VCaP (cell line): Measurements from ENCODE around the gene SEC16A.
"Not testable (repeated sequence)": the region's sequence is repeated elsewhere in the genome, so short reads cannot be mapped to it uniquely, and the experiment has no call there.

Experiments
- H3K27ac ChIP-seq: fragments of 450-650 bp; 2 replicates; pipeline ENCODE4 v1.5.1; 2017
- TF ChIP-seq, protein P1 (sequence below): fragments of 450-650 bp; conservative IDR thresholded peaks from 2 replicates; pipeline ENCODE4 v1.5.1; 2017; ENCODE audit warnings: mild to moderate bottlenecking, moderate library complexity

Gene SEC16A

DNA sequence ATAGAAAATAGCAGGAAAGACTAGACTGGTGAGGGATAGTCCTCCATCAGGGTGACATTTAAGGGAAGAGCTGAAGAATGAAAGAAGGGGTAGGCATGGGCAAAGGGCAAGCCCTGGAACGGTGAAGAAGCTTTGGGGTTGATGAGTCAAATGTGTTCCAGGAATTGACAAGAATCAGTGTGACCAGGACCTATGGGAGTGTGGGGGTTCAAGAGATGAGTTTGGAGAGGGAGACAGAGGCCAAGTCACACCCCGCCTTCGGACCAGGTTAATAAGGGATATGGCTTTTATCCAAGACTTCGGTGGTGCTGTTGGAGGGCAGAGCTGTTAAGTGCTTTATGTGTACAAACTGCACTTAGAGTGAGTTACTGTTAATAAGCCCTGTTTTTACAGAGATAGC is 71.5 kb downstream of the SEC16A start:
- H3K27ac ChIP-seq, result peak overlapping the region; percentile 91
- TF ChIP-seq, protein P1, sequence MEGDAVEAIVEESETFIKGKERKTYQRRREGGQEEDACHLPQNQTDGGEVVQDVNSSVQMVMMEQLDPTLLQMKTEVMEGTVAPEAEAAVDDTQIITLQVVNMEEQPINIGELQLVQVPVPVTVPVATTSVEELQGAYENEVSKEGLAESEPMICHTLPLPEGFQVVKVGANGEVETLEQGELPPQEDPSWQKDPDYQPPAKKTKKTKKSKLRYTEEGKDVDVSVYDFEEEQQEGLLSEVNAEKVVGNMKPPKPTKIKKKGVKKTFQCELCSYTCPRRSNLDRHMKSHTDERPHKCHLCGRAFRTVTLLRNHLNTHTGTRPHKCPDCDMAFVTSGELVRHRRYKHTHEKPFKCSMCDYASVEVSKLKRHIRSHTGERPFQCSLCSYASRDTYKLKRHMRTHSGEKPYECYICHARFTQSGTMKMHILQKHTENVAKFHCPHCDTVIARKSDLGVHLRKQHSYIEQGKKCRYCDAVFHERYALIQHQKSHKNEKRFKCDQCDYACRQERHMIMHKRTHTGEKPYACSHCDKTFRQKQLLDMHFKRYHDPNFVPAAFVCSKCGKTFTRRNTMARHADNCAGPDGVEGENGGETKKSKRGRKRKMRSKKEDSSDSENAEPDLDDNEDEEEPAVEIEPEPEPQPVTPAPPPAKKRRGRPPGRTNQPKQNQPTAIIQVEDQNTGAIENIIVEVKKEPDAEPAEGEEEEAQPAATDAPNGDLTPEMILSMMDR, result no peak

- H3K27ac ChIP-seq, result peak within 1 kb of the TSS; percentile 91
- TF ChIP-seq, protein P1, result no peak
Observed at GRCh38 chr9:136410500-136411287, 72.1 kb downstream of the SEC16A start, which contains the start of the genes ENTR1 and PMPCA. Gene ENTR1, minus strand, starts transcription at chr9:136410614. Its CDS starts 217 bp downstream, at chr9:136410397. Gene PMPCA, plus strand, starts transcription at chr9:136410658. Its CDS starts 11 bp downstream, at chr9:136410669.

DNA sequence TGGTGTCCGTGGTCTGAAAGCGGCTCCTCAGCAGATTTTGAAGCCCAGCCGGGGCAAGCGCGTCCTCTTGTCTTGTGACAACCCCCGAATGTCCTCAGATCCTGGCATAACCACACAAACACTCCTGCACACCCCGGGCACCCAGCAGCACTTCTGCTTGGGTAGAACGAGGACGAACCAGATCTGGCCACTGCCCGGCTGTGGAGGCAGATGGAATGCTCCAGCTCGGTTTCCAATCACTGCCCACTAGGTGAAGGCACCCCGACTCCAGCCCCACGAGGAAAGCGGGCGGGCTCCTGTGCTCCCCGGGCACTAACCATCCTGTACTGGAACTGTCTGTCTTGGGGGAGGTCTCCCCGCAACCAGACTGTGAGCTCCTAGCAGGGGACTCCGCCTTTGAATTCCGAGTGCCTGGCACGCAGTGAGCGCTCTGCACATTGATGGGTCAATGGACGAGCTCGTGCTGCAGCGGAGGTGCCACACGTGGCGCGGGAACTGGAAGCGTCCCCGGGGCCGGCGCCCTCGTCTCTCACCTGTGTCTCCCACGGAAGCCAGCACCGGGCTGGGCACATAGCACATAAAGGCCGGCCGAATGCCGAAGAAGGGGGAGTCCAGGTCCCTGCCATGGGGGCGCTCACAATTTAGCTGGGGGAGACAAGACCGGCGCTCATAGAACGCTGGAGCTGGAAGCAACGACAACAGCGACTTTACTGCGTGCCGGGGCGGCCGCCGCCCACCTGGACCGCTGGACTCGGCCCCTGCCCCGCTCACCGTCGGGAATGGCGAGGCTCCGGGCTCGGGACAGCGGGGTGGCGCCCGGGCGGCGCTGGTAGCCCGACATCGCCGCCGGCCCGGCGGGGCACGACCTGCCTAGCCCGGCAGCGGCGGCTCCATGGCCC is 73.0 kb downstream of the SEC16A start:
- H3K27ac ChIP-seq, result peak overlapping the region; percentile 91
- TF ChIP-seq, protein P1, result no peak

DNA sequence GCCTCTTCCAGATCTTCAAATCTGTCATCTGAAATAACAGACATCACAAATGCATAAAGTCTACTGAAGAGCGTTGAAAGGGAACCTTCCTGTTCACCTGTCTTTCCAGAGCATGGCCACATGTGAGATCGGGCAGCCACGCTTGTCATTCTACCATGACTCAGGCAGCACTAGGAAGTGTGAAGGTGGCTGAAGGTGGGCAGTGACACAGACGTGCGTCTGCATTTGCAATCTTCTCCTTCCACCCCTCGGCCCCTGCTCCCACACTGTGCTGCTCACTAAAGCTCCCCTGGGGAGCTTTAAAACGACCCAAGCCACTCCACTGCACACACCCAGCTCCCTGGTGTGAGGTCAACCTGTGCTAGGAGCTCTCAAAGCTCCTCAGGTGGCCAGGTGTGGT is 74.9 kb downstream of the SEC16A start:
- H3K27ac ChIP-seq, result peak overlapping the region; percentile 25; the same call in 1 of the 2 replicates
- TF ChIP-seq, protein P1, result no peak

GRCh38 chr9:136407061-136407460 is 75.8 kb downstream of the SEC16A start:
- not testable (repeated sequence) for H3K27ac ChIP-seq

DNA sequence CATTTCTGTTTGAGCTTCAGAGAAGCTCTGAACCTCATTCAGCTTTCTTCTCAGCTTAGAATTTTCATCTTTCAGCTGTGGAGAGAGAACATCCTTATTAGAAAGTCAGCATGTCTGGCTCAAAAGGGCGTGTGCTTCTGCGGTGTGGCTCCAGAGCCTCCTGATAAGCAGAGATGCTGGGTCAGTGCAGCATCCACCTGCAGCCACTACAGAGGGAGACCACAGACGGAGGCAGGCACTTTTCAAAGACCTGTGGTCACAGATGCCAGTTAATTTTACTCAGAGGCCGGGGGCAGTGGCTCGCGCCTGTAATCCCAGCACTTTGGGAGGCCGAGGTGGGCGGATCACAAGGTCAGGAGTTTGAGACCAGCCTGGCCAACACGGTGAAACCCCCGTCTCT is 76.9 kb downstream of the SEC16A start:
- H3K27ac ChIP-seq, result not testable (repeated sequence)

- TF ChIP-seq, protein P1, result no peak
Observed at GRCh38 chr9:136405481-136405880, 77.4 kb downstream of the SEC16A start.

GRCh38 chr9:136404801-136405136 is 78.1 kb downstream of the SEC16A start:
- TF ChIP-seq, protein P1, result no peak
- no peak overlapping the region for H3K27ac ChIP-seq

More at GRCh38 chr9:136405481-136405880, 77.4 kb downstream of the SEC16A start:
- H3K27ac ChIP-seq, result no peak overlapping the region
